Activated T-helper 1 cell treated with anti-CD3 and anti-CD28 coated beads, Interleukin-12 subunit alpha, Interleukin-12 subunit beta, Interleukin-2, Interleukin-4 antibody, amounts not matched to agents 30 ng/mL and 10 ng/mL and 1 ng/mL, durations not matched to agents 14 hours and 24 hours and 36 hours (primary cell): ENCODE data around the gene CFAP206. TPM values are rescaled to one million over a fixed set of nuclear protein-coding genes. Genes with fewer than 3 reads are reported as not detected.

Source experiments
- DNase-seq: peaks from one replicate; pipeline ENCODE4 v3.0.0; 2021; ENCODE audit warnings: low spot score
- H3K27ac Mint-ChIP-seq: one replicate; pipeline ENCODE4 v1.8.0; 2021; ENCODE audit warnings: mild to moderate bottlenecking, mixed read lengths
- H3K27me3 Mint-ChIP-seq: one replicate; pipeline ENCODE4 v1.8.0; 2022; ENCODE audit warnings: mild to moderate bottlenecking, moderate library complexity, mixed read lengths; ENCODE audit not compliant: insufficient read depth
- H3K36me3 Mint-ChIP-seq: one replicate; pipeline ENCODE4 v1.8.0; 2021; ENCODE audit warnings: low read depth, mixed read lengths
- H3K4me1 Mint-ChIP-seq: one replicate; pipeline ENCODE4 v1.8.0; 2021; ENCODE audit warnings: low read depth, mixed read lengths
- H3K4me3 Mint-ChIP-seq: one replicate; pipeline ENCODE4 v1.8.0; 2021; ENCODE audit warnings: mild to moderate bottlenecking, moderate library complexity, mixed read lengths
- H3K9me3 Mint-ChIP-seq: one replicate; pipeline ENCODE4 v1.8.0; 2021; ENCODE audit warnings: mixed read lengths
- intact Hi-C: fragments of 100-400 bp; cut with micrococcal nuclease; formaldehyde crosslinking; loops from one replicate; pipeline ENCODE4 v1.15.1; 2024
- total RNA-seq: library from RNA; stranded (reverse); gene quantifications from 2 replicates; pipeline ENCODE4 v1.2.3, GENCODE V29; 2022

The CFAP206 gene
- 0.20 TPM in 1 of 2 replicates, not detected in the other for total RNA-seq

GRCh38 chr6:87407901-87408720 lies at the start of gene CFAP206:
CFAP206 (plus strand) TSS chr6:87407972; CDS start chr6:87409840, 1,868 bp downstream.
- intact Hi-C loops: loop anchor here (1.0 to 5.0 kb wide), 8 partner anchors 15 to 1554 kb away; partner anchors contain the start of genes AKIRIN2, ORC3, RNGTT and SLC35A1
- Mint-ChIP-seq H3K4me1 (peaks cover 16% of the 10 kb centered on the region), H3K27me3 (peaks cover 28% of the 10 kb centered on the region), H3K4me3 (peak within 1 kb of the TSS; percentile 84), H3K36me3 (no peaks in the 10 kb centered on the region), H3K9me3 (no peaks in the 10 kb centered on the region), H3K27ac (peak within 1 kb of the TSS; percentile 76)
- DNase-seq: peak; percentile 66

- Mint-ChIP-seq H3K4me1 (no peaks in the 10 kb centered on the region), H3K27ac (no peak overlapping the region), H3K27me3 (no peaks in the 10 kb centered on the region), H3K36me3 (peaks cover 7% of the 10 kb centered on the region), H3K9me3 (peaks cover 7% of the 10 kb centered on the region), H3K4me3 (no peak overlapping the region)
- no peak for DNase-seq
- intact Hi-C loops: no loop called here
These were observed 43.0 kb upstream of the CFAP206 start for GRCh38 chr6:87364602-87365252.

- no peak overlapping the region for H3K27ac Mint-ChIP-seq
- peaks cover 7% of the 10 kb centered on the region for H3K9me3 Mint-ChIP-seq
- no peaks in the 10 kb centered on the region for H3K4me1 Mint-ChIP-seq
- peaks cover 8% of the 10 kb centered on the region for H3K36me3 Mint-ChIP-seq
- no peak overlapping the region for H3K4me3 Mint-ChIP-seq
- no peak for DNase-seq
- intact Hi-C loops: no loop called here
- no peaks in the 10 kb centered on the region for H3K27me3 Mint-ChIP-seq
These were observed 41.5 kb upstream of the CFAP206 start for GRCh38 chr6:87366072-87366827.

GRCh38 chr6:87366899-87367298 lies 40.9 kb upstream of the CFAP206 start:
- Mint-ChIP-seq H3K27me3 (no peaks in the 10 kb centered on the region), H3K36me3 (peaks cover 6% of the 10 kb centered on the region), H3K4me3 (no peak overlapping the region), H3K4me1 (no peaks in the 10 kb centered on the region), H3K27ac (no peak overlapping the region), H3K9me3 (peaks cover 7% of the 10 kb centered on the region)
- no peak for DNase-seq
- intact Hi-C loops: no loop called here

GRCh38 chr6:87373377-87373776 lies 34.4 kb upstream of the CFAP206 start:
- intact Hi-C loops: no loop called here
- DNase-seq: no peak
- H3K36me3 Mint-ChIP-seq: peaks cover 3% of the 10 kb centered on the region
- no peaks in the 10 kb centered on the region for H3K9me3 Mint-ChIP-seq
- H3K4me3 Mint-ChIP-seq: no peak overlapping the region
- no peak overlapping the region for H3K27ac Mint-ChIP-seq
- H3K27me3 Mint-ChIP-seq: no peaks in the 10 kb centered on the region
- H3K4me1 Mint-ChIP-seq: no peaks in the 10 kb centered on the region

GRCh38 chr6:87375315-87375714 lies 32.5 kb upstream of the CFAP206 start:
- Mint-ChIP-seq H3K36me3 (no peaks in the 10 kb centered on the region), H3K9me3 (no peaks in the 10 kb centered on the region), H3K27ac (no peak overlapping the region), H3K4me3 (no peak overlapping the region), H3K4me1 (peaks cover 9% of the 10 kb centered on the region), H3K27me3 (no peaks in the 10 kb centered on the region)
- intact Hi-C loops: no loop called here
- no peak for DNase-seq

- Mint-ChIP-seq H3K4me3 (no peak overlapping the region), H3K9me3 (no peaks in the 10 kb centered on the region), H3K27me3 (no peaks in the 10 kb centered on the region), H3K27ac (no peak overlapping the region), H3K4me1 (peaks cover 9% of the 10 kb centered on the region), H3K36me3 (no peaks in the 10 kb centered on the region)
- DNase-seq: no peak
- intact Hi-C loops: no loop called here
These were observed 31.1 kb upstream of the CFAP206 start for GRCh38 chr6:87376643-87377042.

- H3K36me3 Mint-ChIP-seq: no peaks in the 10 kb centered on the region
These were observed 28.8 kb upstream of the CFAP206 start for GRCh38 chr6:87378947-87379346.

DNA sequence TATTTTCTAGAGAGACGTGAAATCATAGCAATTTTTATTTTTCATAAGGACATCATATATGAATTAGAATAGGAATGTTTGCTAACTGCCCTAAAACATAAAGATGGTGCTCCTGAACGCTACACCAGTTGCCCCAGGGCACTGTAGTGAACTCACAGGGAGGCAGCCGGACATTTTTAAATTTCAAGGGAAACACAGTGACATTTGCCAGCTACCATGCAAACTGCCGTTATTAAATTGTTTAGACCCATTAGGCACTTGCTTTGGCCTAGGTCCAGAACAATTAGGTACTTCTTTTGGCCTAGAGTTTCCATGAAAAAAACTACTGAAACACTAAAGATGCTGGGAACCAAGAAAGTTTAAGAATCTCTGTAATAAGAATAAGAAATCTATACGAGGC lies 24.9 kb upstream of the CFAP206 start:
- Mint-ChIP-seq H3K4me3 (no peak overlapping the region), H3K4me1 (peaks cover 9% of the 10 kb centered on the region)
- intact Hi-C loops: no loop called here

More at GRCh38 chr6:87378947-87379346, 28.8 kb upstream of the CFAP206 start:
- no peak for DNase-seq
- peaks cover 9% of the 10 kb centered on the region for H3K4me1 Mint-ChIP-seq
- H3K27me3 Mint-ChIP-seq: no peaks in the 10 kb centered on the region
- H3K9me3 Mint-ChIP-seq: no peaks in the 10 kb centered on the region
- H3K27ac Mint-ChIP-seq: no peak overlapping the region
- no peak overlapping the region for H3K4me3 Mint-ChIP-seq
- intact Hi-C loops: no loop called here

GRCh38 chr6:87384038-87384437 lies 23.7 kb upstream of the CFAP206 start:
- intact Hi-C loops: no loop called here

More for the DNA sequence above, 24.9 kb upstream of the CFAP206 start:
- Mint-ChIP-seq H3K36me3 (no peaks in the 10 kb centered on the region), H3K9me3 (no peaks in the 10 kb centered on the region), H3K27ac (no peak overlapping the region), H3K27me3 (no peaks in the 10 kb centered on the region)
- no peak for DNase-seq

GRCh38 chr6:87384449-87384848 lies 23.3 kb upstream of the CFAP206 start:
- Mint-ChIP-seq H3K4me3 (no peak overlapping the region), H3K36me3 (no peaks in the 10 kb centered on the region), H3K9me3 (no peaks in the 10 kb centered on the region), H3K4me1 (no peaks in the 10 kb centered on the region), H3K27ac (no peak overlapping the region), H3K27me3 (no peaks in the 10 kb centered on the region)
- DNase-seq: no peak
- intact Hi-C loops: no loop called here

More at GRCh38 chr6:87384038-87384437, 23.7 kb upstream of the CFAP206 start:
- Mint-ChIP-seq H3K4me1 (peaks cover 3% of the 10 kb centered on the region), H3K9me3 (no peaks in the 10 kb centered on the region), H3K4me3 (no peak overlapping the region), H3K27ac (no peak overlapping the region), H3K36me3 (no peaks in the 10 kb centered on the region), H3K27me3 (no peaks in the 10 kb centered on the region)
- no peak for DNase-seq

DNA sequence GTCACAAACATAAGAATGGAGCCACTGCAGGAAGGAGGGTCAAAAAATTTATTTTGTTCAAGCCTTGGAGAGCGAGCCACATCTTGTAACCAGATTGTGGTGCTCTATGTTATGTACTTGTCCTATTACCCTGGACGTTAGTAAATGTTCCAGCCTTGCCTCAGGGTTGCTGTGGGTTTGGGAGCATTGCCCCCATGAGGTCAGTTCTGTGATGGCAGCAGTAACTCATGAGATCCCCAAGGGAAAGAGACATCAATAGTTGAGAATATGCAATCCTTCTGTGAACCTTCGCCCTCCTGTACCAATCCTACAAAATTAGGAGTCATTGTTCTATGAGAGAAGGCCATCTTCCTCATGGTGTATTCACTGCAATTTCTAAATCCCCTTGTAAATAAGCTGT lies 16.4 kb upstream of the CFAP206 start:
- H3K4me3 Mint-ChIP-seq: no peak overlapping the region
- H3K9me3 Mint-ChIP-seq: no peaks in the 10 kb centered on the region
- no peaks in the 10 kb centered on the region for H3K36me3 Mint-ChIP-seq
- intact Hi-C loops: loop anchor here (5.0 to 10.0 kb wide), 5 partner anchors 201 to 1076 kb away; partner anchors contain the start of genes AKIRIN2 and ORC3
- no peaks in the 10 kb centered on the region for H3K4me1 Mint-ChIP-seq
- H3K27me3 Mint-ChIP-seq: no peaks in the 10 kb centered on the region
- no peak overlapping the region for H3K27ac Mint-ChIP-seq
- DNase-seq: no peak
